ENCODE data around the gene ARHGAP25. TPM values are rescaled to one million over a fixed set of nuclear protein-coding genes. Genes with fewer than 3 reads are reported as not detected.
A peak's percentile ranks its signal among the peaks of the same experiment; 100 is the strongest.

ARHGAP25 gene
- total RNA-seq, 3 donors from 2014 or later = 3.1 to 8.8 (median 8.2) TPM

DNA sequence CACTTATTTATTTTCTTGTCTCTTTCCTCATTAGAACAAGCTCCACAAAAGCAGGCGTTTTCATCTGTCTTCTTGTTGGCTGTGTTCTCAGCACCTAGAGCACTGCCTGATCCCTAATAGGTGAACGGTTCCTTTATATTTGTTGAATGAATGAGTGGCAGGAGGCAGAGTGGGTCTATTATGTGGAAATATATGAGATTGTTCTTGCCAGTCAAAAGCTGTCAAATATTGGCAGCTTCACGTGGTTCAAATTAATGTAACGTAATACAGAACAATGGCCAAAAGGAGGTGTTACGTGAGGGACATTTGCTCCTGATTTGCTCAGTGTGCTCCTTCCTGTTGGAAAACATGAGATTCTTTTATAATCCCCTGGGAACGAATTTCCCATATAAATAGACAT lies 8.5 kb upstream of the ARHGAP25 start:
- H3K9me3 ChIP-seq = no peaks in the 10 kb centered on the region
- no peaks in the 10 kb centered on the region for H3K36me3 ChIP-seq (ENCODE audit: low read depth)
- intact Hi-C loops (cut with DNase I, micrococcal nuclease) = no loop called here
- H3K4me3 ChIP-seq = no peak overlapping the region
- peaks cover 10% of the 10 kb centered on the region for H3K4me1 ChIP-seq (ENCODE audit: low read depth)
- TF ChIP-seq, protein P1, sequence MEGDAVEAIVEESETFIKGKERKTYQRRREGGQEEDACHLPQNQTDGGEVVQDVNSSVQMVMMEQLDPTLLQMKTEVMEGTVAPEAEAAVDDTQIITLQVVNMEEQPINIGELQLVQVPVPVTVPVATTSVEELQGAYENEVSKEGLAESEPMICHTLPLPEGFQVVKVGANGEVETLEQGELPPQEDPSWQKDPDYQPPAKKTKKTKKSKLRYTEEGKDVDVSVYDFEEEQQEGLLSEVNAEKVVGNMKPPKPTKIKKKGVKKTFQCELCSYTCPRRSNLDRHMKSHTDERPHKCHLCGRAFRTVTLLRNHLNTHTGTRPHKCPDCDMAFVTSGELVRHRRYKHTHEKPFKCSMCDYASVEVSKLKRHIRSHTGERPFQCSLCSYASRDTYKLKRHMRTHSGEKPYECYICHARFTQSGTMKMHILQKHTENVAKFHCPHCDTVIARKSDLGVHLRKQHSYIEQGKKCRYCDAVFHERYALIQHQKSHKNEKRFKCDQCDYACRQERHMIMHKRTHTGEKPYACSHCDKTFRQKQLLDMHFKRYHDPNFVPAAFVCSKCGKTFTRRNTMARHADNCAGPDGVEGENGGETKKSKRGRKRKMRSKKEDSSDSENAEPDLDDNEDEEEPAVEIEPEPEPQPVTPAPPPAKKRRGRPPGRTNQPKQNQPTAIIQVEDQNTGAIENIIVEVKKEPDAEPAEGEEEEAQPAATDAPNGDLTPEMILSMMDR (IDR thresholded peaks at IDR 0.05) = no peak
- no peak for ATAC-seq
- no peak for DNase-seq

DNA sequence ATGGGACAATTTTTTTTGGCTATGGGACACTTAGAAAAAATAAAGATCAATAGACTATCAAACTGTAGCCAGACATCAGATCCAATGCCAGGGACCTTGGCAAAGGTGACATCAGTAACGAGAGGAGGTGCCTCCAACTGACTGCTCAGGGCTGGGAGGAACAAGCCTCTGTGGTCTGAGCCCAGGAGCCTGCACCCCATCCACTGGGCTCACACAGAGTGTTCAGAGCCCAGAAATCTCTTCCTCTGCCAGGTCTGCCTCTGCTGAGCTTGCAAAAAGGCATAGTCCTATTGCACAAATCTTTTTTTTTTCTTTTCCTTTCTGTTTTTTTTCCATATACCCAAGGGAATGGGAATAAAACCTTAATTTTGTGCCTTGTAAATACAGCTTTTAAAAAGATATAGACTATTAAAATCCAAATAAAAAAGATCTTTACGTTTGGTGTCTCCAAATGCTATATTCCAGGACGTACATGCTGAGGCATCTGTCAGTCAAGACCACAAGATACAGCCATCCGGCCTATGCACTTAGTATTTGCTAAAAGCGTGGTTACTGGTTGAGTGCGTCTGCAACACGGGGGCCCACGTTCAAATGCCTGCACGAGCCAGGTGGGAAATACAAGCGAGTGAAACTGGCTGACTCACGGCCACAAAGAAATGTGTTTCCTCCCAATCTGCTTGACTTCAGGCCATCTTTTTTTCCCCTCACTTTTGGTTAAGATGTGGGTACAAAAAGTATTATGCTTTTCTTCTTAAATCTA lies 7.8 kb upstream of the ARHGAP25 start:
- TF ChIP-seq, protein P1 (IDR thresholded peaks at IDR 0.05) = no peak
- peak; percentile 87 for ATAC-seq
- peak in 2 of 3 donors; percentile 56 to 76 for DNase-seq

DNA sequence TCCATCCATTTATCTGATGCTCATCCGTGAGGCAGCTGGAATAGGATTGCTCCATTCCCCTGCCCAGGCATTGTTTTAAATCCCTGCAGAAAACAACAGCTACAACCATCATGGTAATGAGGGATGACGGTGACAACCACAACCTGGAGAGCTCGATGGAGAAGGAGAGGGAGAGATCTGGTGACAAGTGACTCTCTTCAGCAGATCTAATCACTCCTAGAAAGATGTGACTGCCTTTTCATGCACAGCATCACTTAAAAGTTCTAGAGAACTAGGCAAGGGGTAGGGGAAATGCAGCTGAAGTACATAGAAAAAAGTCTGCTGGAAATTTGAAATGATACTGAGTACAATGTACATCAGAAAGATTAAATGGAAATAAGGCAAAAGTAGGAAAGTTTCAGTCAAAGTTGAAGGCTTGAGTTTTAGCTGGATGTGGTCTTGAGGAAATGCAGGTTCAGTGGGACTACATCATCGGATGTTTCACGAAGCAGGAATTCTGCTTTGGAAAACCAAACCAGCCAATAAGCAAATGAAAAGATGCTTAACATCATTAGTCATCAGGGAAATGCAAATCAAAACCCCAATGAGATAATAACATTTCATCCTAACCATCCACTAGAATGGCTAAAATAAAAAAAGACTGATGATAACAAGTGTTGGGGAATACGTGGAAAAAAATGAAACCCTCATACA lies 6.8 kb upstream of the ARHGAP25 start:
- Histone ChIP-seq H3K4me1 (ENCODE audit: low read depth) (peaks cover 3% of the 10 kb centered on the region), H3K36me3 (ENCODE audit: low read depth) (no peaks in the 10 kb centered on the region), H3K9me3 (no peaks in the 10 kb centered on the region), H3K4me3 (no peak overlapping the region)
- TF ChIP-seq, protein P1 (IDR thresholded peaks at IDR 0.05) = no peak
- intact Hi-C loops (cut with DNase I, micrococcal nuclease) = no loop called here
- ATAC-seq (no peak), DNase-seq (no peak)

More for the DNA sequence above, 7.8 kb upstream of the ARHGAP25 start:
- Histone ChIP-seq H3K4me3 (no peak overlapping the region), H3K9me3 (no peaks in the 10 kb centered on the region), H3K4me1 (ENCODE audit: low read depth) (peaks cover 5% of the 10 kb centered on the region), H3K36me3 (ENCODE audit: low read depth) (no peaks in the 10 kb centered on the region)
- intact Hi-C loops (cut with DNase I, micrococcal nuclease) = no loop called here

DNA sequence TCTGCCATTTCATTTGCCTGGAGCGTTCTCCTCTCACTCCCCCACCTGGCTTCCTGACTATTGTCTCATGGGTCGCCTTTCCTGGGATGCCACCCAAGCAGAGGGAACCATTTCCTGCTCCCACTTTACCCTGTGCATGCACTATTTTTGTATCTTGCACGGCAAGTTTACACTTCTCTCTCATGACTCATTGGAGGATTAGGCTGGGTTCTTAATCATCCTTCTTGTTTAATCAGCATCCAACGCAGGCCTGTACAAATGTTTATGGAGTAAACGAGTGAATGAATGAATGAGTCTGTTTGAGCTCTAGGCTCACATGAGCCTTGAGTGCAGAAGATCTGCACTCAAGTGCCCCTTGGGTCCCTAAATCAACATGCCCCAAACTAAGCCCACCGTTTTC lies 3.8 kb upstream of the ARHGAP25 start:
- Histone ChIP-seq H3K4me3 (no peak overlapping the region), H3K9me3 (no peaks in the 10 kb centered on the region), H3K4me1 (ENCODE audit: low read depth) (peaks cover 3% of the 10 kb centered on the region), H3K36me3 (ENCODE audit: low read depth) (no peaks in the 10 kb centered on the region)
- ATAC-seq (no peak), DNase-seq (no peak)
- TF ChIP-seq, protein P1 (IDR thresholded peaks at IDR 0.05) = no peak
- intact Hi-C loops (cut with DNase I, micrococcal nuclease) = no loop called here

DNA sequence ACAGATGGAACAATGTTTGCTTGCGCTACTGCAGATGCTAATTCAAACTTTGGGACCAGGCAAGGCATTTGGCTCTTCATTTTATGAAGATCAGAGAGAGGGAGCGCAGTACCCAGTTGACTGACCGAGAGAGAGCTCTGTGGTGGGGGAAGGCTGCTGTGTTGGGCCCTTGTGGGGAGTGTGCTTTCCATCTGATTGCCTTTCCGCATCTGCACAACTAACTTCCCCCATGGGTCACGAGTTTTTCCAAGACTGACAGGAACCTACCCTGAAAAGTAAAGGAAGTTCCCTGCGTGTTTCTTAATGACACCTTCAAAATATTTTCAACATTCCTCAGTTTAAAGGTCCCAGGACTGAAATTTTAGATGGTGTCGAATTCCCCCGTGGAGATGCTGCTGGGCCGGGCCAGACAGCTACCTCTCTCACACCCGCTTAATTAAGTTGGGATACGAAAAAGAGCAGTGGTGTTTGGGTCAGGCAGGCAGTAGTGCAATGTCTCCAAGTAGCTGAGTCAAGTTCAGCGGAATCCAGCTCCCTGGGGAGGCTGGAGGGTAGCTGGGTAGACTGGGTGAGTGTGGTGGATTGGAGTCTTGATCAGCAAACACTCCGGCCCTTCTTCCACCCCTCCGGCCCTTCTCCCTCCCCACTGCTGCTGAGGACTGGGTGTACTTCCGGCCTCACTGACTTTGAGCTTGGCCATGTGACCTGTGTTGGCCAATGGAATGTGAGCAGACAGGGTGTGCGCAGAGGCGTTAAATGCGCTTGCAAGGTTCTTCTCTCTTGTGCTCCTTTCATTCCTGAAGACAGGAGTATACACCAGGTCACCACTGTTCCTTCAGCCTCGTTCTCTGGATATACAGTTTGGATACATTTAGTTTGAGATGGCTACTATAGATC lies 2.3 kb upstream of the ARHGAP25 start:
- TF ChIP-seq, protein P1 (IDR thresholded peaks at IDR 0.05) = no peak
- Histone ChIP-seq H3K36me3 (ENCODE audit: low read depth) (no peaks in the 10 kb centered on the region), H3K4me3 (no peak overlapping the region), H3K4me1 (ENCODE audit: low read depth) (peaks cover 3% of the 10 kb centered on the region), H3K9me3 (no peaks in the 10 kb centered on the region)
- intact Hi-C loops (cut with DNase I, micrococcal nuclease) = no loop called here
- DNase-seq (peak in 1 of 3 donors; percentile 27), ATAC-seq (peak; percentile 20)

Measured in mucosa of descending colon (tissue), 3 donors.